HTR-8/SVneo (cell line): ENCODE measurements around the gene CPNE6.
A peak's percentile ranks its signal among the peaks of the same experiment; 100 is the strongest.

ENCODE experiments used
- DNase-seq: peaks from one replicate; pipeline ENCODE4 v3.0.0; 2011; ENCODE audit warnings: low spot score, mixed read lengths; ENCODE audit not compliant: insufficient read length
- FAIRE-seq: peaks from 2 replicates; lab custom pipeline; 2011; peaks lifted over from hg19 to GRCh38; lab: Jason Lieb, UNC

CPNE6 gene

DNA sequence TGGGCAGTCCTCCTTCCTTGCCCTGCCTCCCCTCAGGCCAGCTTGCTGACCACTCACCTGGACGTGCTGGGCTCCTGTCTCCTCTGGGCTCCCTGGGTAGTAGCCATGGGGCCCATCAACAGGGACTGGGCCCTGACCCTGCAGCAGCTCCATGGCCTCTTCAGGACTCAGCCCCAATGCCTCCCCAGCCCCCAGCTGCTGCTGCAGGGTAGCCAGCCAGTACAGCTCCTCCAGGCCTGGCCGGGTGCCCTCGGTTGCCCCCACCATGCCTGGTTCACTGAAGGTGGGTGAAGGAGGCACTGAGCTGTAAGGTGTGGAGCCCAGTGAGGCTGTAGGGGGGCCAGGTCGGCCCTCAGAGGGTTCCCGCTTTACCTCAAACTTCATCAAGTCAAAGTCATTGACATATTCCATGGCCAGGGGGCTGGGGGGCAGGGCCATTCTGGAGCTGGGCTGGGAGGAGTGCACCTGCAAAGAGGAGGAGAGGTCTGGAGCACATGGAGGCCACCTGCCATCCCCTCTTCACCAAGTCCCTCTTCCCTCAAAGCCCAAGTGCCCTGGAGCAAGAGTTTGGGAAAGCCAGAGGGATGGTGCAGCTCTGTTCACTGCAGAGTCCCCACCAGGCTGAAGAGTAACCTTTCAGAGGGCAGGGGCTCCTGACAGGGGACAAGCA is 11.2 kb downstream of the CPNE6 start:
- DNase-seq, result no peak
- no peak for FAIRE-seq

DNA sequence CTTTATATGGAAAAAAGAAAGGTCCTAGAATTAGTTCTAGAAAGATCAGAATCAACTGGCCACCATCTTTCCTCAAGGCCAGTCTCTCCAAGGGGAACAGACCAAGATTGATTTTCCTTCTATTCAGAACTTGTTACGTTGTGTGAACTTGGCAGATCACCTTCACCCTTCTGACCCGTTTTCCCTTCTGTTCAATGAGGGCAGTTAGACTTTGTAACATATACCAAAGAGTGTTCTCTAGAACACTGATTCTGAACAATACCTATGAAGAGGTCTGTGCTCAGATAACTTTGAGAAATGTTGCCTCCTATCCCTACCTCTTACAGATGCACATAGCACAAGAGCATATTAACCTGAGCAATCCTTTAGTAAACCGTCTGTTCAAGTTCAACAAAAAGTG is 12.1 kb downstream of the CPNE6 start:
- FAIRE-seq, result no peak

DNA sequence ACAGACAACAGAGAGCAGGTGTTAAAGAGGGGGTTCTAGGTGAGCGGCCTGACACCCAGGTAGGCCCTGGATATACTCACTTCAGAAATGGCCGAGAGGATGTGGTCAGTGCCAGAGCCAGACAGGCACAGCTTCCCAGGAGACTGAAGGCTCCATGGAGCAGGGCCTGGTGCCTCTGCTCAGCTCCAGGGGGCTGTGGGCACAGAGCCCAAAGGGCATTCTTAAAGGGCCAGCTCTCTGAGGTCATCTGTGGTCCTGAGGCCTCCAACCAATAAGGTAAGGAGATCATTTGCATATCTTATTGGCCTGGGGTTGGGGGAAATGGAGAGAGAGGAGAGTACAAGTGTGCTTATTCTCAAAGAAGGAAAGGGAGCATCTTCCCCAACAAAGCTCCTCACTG is 13.1 kb downstream of the CPNE6 start:
- FAIRE-seq (no peak), DNase-seq (no peak)

More for the DNA sequence above, 12.1 kb downstream of the CPNE6 start:
- no peak for DNase-seq

DNA sequence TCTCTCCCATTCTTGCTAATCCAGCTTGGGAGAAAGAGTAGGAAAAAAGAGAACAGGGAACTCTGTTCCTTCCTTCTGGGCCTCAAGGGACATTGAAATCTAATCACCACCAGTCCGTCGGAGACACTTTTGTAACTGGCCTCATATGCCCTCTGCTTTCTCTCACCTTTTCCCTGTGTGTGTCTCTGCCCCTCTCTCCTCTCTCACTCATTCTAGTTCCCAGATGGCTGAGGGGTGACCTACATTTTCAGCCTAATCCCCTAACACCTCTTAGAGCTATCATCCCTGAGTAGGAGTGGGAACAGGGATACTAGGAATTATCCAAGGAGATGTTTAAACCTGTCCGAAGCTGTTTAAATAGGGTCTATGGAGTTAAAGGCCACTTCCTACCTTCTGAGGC is 13.9 kb downstream of the CPNE6 start:
- no peak for FAIRE-seq
- no peak for DNase-seq

DNA sequence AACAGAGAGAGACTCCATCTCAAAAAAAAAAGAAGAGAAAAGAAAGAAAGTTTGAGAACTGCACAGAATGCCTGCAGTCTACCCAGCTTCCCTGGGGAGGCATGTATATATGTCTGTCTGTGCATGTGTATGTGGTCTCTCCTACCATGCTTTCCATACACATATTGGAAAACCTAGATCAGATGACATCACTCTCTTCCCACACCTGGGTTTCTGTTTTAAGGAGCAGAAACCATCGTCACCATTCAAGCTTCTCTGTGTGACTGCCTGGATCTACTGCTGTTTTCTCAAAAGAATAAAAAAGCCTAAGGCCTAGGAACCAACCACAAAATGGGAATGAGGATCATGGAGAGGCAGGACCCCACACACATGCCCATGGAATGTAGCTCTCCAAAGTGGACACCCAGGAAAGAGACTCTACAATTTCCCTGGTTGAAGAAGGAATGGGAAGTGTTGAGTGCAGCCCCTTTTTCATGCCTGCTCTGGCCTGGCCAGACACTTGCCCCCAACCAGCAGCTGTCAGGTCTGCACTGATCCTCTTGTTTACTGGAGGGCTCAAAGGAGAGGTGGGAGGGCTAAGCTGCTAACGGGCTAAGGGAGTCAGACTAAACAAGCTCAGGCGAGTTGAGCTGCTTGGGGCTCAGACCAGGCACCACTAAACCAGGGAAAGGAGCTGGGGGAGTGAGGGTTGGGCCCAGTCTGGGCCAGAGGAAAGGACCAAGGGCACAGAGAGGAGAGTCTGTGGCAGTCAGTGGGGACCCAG is 15.0 kb downstream of the CPNE6 start:
- DNase-seq, result no peak
- no peak for FAIRE-seq

DNA sequence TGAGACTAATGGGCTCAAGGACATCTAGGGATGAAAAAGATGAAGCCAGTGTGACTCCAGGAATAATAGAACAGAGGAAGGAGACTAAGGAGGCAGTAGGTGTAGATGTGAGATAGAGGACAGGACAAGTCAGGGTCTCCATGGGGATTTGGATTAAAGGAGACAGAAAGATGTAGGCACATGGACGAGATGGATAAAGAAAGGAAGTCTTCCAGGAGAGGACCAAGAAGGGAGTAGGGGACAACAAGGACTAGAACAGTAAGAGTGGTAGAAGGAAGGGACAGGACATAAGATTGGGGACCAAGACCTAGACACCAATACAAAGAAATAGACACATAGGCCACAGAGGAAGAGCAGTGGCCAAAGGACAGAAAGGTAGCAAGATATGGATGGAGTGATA is 15.6 kb downstream of the CPNE6 start:
- no peak for DNase-seq
- FAIRE-seq, result no peak

DNA sequence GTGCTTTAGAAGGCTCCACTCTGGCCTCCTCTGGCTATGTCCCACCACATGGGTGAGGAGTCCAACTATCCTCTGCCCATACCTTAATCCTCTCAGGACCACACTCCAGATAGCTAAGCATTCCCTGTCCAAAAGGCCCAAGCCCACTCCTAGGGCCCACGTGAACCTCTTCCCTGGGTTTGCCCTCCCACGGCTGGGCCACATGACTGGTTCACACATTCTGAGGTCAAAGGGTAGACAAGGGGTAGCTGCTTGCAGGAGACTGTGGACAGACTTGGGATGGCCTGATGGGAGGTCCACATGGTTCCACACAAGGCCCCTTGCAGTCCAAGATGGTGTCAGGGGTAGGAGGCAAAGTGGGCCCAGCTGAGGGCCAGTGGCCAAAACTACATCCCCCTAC is 16.7 kb downstream of the CPNE6 start:
- FAIRE-seq, result no peak

DNA sequence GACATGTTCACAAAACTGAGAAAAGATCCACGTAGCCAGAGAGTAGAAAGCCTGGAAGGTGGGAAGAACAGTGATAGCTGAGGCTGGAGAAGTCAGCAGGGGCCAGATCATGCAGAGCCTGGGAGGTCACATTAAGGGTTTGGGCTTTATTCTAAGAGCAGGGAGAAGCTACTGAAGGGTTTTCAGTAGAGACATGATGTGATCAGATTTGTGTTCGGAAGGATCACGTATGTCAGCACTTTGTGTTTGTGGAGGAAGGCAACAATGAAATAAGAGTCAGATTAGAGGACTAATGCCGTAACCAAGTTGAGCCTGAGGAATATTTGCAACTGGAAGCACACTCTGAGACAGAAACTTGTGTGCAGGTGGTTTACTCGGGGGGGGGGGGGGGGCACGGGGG is 18.5 kb downstream of the CPNE6 start:
- no peak for DNase-seq

More for the DNA sequence above, 16.7 kb downstream of the CPNE6 start:
- DNase-seq, result no peak

DNA sequence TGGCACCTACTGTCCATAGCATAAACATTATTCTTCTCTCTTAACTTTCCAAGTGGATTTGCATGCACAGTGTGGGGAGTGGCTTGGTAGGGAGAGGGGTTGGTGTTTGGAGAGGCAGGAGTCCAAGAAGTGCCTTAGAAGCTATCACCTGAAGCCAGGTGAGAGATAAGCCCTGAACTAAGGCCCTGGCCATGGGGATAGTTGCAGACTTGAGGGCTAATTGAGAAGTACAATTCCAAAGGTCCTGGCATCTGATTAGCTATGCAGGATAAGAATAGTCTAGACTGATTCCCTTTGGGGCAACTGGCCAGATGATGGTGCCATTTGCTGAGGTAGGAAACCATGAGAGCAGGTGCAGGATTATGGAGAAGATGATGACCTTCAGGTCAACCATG is 20.7 kb downstream of the CPNE6 start:
- DNase-seq (no peak), FAIRE-seq (no peak)

More for the DNA sequence above, 18.5 kb downstream of the CPNE6 start:
- no peak for FAIRE-seq

DNA sequence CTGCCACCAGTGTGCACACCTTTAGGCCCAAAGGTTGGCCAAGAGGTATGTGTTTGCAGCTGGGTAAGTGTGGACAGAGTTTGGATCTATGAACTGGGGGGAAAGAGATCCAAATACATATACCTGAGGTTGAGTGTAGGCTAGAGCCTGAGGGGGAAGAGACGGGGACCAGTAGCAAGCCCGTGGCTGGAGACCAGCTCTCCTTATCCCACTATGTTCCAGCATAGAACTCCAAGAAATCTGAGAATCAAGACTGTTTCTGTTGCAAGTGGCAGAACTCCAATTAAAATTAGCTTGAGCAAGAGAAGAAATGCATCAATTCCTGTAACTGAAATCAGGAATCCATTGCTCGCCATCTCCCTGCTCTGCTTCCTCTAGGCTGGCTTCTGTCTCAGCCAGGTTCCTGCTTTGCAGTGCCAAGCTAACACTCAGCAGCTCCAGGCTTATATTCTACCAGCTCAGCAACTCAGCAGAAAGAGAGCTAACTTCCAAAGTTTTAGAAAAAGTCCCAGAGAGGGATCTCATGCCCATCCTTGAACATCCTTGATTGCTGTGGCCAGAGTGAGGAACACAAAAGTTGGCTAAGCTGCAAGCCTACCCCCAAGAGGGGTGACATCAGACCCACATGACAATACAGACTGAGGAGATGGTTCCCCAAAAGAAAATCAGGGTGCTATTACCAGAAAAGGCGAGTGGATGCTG is 21.3 kb downstream of the CPNE6 start:
- FAIRE-seq (no peak), DNase-seq (no peak)

DNA sequence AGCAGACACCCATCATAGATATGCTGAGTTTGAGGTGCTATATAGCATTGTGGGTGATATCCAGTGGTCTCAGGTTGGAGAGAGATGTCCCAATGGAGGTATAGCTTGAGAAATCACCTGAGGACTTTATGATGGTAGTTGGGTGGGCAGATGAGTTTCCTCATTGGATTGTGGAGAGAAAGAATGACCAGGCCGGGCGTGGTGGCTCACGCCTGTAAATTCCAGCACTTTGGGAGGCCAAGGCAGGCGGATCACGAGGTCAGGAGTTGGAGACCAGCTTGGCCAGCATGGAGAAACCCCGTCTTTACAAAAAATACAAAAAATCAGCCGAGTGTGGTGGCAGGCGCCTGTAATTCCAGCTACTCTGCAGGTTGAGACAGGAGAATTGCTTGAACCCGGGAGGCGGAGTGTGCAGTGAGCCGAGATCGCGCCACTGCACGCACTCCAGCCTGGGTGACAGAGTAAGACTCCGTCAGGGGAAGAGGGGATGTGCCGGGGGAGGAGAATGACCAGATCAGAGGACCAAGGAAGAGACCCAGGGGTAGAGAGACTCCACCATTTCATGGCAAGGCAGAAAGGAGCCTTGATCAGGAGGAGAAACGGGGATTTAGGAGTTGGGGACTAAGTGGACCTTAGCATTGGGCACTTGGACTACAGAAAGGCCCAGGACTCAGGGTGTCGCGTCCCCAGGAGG is 22.0 kb downstream of the CPNE6 start:
- DNase-seq, result no peak
- FAIRE-seq, result no peak

DNA sequence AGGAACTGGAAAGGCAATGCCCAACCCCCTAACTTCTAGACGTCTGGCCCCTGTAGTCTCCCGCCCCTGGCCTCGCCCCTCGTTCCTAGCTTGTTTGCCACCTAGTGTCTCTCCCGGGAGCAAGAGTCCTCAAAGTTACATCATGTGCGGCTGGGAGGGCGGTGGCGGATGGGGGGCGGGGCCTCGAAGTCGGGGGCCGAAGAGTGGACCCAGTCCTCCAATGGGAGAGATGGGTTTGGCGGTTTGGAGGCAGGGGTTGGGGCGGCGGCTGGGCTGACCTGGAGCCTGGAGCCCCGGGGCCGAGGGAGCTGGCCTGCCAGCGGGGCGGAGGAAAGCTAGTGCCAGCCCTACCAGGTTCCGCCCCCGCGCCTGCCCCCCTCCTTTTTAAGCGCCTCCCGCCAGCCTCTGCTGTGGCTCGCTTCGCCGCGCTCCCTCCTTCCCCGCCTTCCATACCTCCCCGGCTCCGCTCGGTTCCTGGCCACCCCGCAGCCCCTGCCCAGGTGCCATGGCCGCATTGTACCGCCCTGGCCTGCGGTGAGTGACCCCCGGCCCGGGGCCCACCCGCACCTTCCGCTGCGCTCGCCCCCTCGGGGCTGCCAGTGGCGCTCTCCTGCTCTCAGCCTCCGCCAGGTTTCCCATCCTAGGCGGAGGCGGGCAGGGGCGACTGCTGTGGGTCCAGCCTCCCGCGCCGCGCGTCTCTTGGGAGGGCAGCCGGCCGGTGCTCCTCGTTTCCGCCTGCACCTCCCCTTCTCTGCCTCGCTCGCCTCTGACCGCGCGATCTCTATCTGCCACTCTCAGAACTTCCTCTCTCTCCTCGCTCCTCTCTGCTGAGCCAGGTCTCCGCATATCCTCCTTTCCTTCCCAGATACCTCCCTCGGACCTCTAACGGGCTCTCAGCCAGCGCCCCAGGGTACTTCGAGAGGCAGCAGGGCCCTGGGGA is 22.8 kb downstream of the CPNE6 start, which contains the start of gene PCK2:
PCK2 (plus strand) TSS at position 411 of the 940 bp plus-strand sequence; CDS start at position 506, 95 bp downstream.
- no peak for FAIRE-seq

DNA sequence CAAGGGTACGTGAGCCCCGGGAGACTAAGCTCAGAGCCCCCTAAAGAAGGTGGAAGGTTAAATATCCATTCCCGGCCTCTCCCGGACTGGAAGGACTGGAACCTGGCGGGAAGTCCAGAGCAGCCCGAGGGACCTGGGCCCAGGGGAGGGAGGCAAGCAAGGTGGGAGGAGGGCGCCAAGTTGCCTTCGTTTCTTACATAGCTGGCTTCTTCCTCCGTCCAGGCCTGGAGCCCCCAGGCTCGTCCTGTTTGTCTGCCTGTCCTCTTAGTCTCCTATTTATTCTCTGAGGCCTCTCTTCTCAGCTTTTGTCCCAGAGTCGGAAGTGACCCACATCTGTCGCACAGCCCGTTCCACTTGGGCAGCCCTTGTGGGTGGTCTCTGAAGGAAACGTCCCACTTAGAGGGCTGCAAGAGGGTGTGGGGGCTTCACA is 23.5 kb downstream of the CPNE6 start:
- DNase-seq, result no peak

More for the DNA sequence above, 22.8 kb downstream of the CPNE6 start, which contains the start of gene PCK2:
- peak; percentile 89 for DNase-seq

DNA sequence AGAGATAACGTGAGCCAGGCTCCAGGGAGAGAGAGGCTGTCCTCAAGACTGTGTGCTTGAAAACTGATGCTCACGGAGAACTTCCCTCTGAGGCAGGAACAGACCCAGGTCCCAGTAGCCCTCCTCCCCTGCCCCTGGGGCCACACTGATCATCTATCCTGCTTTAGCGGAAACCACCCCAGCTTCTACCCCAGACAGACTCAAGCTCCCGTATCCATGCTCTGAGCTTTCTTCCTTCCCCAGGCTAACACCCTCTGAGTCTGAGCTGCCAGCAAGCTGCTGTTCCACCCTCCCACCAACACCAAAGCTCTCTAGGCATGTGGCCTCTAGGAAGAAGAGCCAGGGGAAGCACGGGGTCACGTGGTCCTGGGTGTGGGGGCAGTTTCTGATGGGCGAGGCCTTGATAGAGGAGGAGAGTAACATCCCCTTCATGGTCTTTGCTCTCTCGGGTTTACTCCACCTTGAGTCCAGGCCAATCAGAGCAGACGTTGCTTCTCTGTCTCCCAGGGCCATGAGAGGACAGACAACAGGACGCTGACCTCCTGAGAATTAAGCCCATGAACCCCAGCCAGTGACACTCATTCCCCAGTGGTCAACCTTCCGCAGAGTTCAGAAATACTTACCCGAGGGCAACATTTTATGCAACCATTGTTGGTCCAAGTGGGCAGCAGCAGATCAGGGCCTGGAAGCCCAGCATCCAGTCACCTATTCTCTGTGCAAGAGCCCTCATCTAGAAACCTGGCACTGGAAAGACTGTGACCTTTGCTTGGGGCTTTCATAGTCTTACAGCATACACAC is 24.1 kb downstream of the CPNE6 start:
- no peak for FAIRE-seq
- no peak for DNase-seq

More for the DNA sequence above, 23.5 kb downstream of the CPNE6 start:
- FAIRE-seq, result no peak

DNA sequence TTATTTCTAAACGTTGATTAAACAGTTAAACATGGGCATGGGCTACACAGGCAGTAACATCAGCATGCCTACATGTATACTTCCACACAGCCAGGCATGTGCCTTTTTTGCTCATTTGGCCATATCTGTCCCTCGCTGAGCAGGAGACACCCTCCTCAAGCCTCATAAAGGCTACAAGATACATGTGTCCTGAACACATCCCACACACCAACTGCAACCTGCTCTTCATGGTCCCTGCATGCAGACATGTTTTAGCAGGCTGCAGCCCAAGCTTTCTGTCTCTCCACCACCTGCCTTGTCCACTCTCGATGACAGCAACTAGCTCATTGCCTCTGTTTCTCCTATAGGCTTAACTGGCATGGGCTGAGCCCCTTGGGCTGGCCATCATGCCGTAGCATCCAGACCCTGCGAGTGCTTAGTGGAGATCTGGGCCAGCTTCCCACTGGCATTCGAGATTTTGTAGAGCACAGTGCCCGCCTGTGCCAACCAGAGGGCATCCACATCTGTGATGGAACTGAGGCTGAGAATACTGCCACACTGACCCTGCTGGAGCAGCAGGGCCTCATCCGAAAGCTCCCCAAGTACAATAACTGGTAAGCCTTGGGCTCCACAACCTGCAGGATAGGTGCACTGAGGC is 25.3 kb downstream of the CPNE6 start:
- DNase-seq (no peak), FAIRE-seq (no peak)

DNA sequence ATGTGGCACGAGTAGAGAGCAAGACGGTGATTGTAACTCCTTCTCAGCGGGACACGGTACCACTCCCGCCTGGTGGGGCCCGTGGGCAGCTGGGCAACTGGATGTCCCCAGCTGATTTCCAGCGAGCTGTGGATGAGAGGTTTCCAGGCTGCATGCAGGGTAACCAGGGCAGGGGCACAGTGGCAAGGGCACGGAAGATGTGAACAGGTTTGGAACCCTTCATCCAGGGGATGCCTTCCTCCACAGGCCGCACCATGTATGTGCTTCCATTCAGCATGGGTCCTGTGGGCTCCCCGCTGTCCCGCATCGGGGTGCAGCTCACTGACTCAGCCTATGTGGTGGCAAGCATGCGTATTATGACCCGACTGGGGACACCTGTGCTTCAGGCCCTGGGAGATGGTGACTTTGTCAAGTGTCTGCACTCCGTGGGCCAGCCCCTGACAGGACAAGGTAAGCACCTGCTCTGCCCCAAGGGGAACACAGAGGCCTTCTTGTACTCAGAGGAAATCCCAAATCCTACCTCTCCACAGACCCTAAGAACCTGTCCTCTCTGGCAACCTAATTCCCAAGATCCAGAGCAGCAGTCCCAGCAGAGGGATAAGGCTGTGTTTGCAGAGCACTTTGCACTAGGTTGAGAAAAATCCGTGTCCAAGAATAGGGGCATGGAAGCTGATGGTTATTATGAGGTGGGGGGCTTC is 27.0 kb downstream of the CPNE6 start:
- no peak for DNase-seq
- FAIRE-seq, result no peak
